IMR-90 (cell line): ENCODE measurements around the gene APOL2. TPM values are rescaled to one million over a fixed set of nuclear protein-coding genes. Genes with fewer than 3 reads are reported as not detected.

Source experiments
- ATAC-seq: fragments of 200-7000 bp; cut with Tn5 transposase; 2 replicates; pipeline ENCODE4 v1.9.1; 2020; ENCODE audit warnings: low read depth, mild to moderate bottlenecking, moderate library complexity
- BruUV-seq: library from RNA; stranded (reverse); fragments of 400-500 nt; replicated peaks from 2 replicates; lab custom pipeline; 2021; lab: Mats Ljungman, UMichigan
- CTCF ChIA-PET: fragments of 300-600 bp; formaldehyde crosslinking; extraction: SDS; loops from one replicate; lab custom pipeline; 2021; ENCODE audit warnings: antibody characterized with exemption; lab: Yijun Ruan, JAX
- POLR2A ChIA-PET: fragments of 300-600 bp; sonication (Branson Sonifier 250); formaldehyde crosslinking; loops from one replicate; lab custom pipeline; 2022; ENCODE audit warnings: antibody characterized with exemption; ENCODE audit not compliant: unreplicated experiment; lab: Charles Lee
- DNase-seq: peaks from one replicate; pipeline ENCODE4 v3.0.0; 2013
- H2AFZ ChIP-seq: replicated peaks from 2 replicates; pipeline ENCODE3; 2013; ENCODE audit warnings: low read length, mild to moderate bottlenecking; ENCODE audit not compliant: poor library complexity
- H2AK5ac ChIP-seq: 2 replicates; pipeline ENCODE4 v1.6.1; 2013; ENCODE audit warnings: low read depth, low read length, inconsistent platforms
- H2AK9ac ChIP-seq: replicated peaks from 2 replicates; pipeline ENCODE3; 2013; ENCODE audit warnings: mild to moderate bottlenecking, low read depth, low read length, moderate library complexity; ENCODE audit not compliant: poor library complexity
- H2BK120ac ChIP-seq: 2 replicates; pipeline ENCODE4 v1.6.1; 2013; ENCODE audit warnings: low read depth, low read length, inconsistent platforms
- H2BK15ac ChIP-seq: 3 replicates; pipeline ENCODE4 v1.6.1; 2013; ENCODE audit warnings: low read depth, low read length, inconsistent platforms
- H2BK20ac ChIP-seq: 2 replicates; pipeline ENCODE4 v1.6.1; 2013; ENCODE audit warnings: low read depth, mild to moderate bottlenecking, inconsistent platforms, low read length, moderate library complexity
- H2BK5ac ChIP-seq: 2 replicates; pipeline ENCODE4 v1.6.1; 2013; ENCODE audit warnings: mild to moderate bottlenecking, low read depth, low read length, inconsistent platforms; ENCODE audit not compliant: poor library complexity, severe bottlenecking
- H3K14ac ChIP-seq: replicated peaks from 2 replicates; pipeline ENCODE4 v1.6.1; 2013; ENCODE audit warnings: low read depth, low read length, inconsistent platforms
- H3K18ac ChIP-seq: 2 replicates; pipeline ENCODE4 v1.6.1; 2013; ENCODE audit warnings: low read depth, low read length, control low read depth
- H3K23ac ChIP-seq: 2 replicates; pipeline ENCODE4 v1.6.1; 2013; ENCODE audit warnings: low read depth, low read length, inconsistent platforms
- H3K27ac ChIP-seq: 2 replicates; pipeline ENCODE4 v1.5.1; 2013; ENCODE audit warnings: mild to moderate bottlenecking, control low read depth, low read length; ENCODE audit not compliant: insufficient read depth
- H3K27me3 ChIP-seq: 2 replicates; pipeline ENCODE4 v1.6.1; 2013; ENCODE audit warnings: low read length; ENCODE audit not compliant: control insufficient read depth, insufficient read depth
- H3K36me3 ChIP-seq: 2 replicates; pipeline ENCODE4 v1.6.1; 2013; ENCODE audit warnings: low read length, mixed read lengths; ENCODE audit not compliant: control insufficient read depth, insufficient read depth
- H3K4ac ChIP-seq: 2 replicates; pipeline ENCODE4 v1.6.1; 2013; ENCODE audit warnings: low read depth, low read length, inconsistent platforms
- H3K4me1 ChIP-seq: 2 replicates; pipeline ENCODE4 v1.6.1; 2013; ENCODE audit warnings: low read length, mixed read lengths; ENCODE audit not compliant: control insufficient read depth, insufficient read depth
- H3K4me2 ChIP-seq: 2 replicates; pipeline ENCODE4 v1.6.1; 2013; ENCODE audit warnings: low read depth, mild to moderate bottlenecking, control low read depth, low read length, moderate library complexity
- H3K4me3 ChIP-seq: 2 replicates; pipeline ENCODE4 v1.5.1; 2013; ENCODE audit warnings: low read depth, mild to moderate bottlenecking, control low read depth, low read length, moderate library complexity; ENCODE audit not compliant: insufficient read depth
- H3K56ac ChIP-seq: 2 replicates; pipeline ENCODE4 v1.6.1; 2013; ENCODE audit warnings: low read length, inconsistent platforms; ENCODE audit not compliant: insufficient read depth; ENCODE audit errors: extremely low read depth
- H3K79me1 ChIP-seq, 2 experiments: 2 replicates each; pipeline ENCODE4 v1.6.1; 2013; ENCODE audit warnings: low read length in 2 of 2, inconsistent platforms in 1 of 2, low read depth in 1 of 2
- H3K9ac ChIP-seq: 2 replicates; pipeline ENCODE4 v1.6.1; 2013; ENCODE audit warnings: low read depth, low read length, control low read depth
- H3K9me1 ChIP-seq: 2 replicates; pipeline ENCODE4 v1.6.1; 2013; ENCODE audit warnings: low read length, inconsistent platforms; ENCODE audit not compliant: insufficient read depth
- H3K9me3 ChIP-seq: 2 replicates; pipeline ENCODE4 v1.6.1; 2013; ENCODE audit warnings: low read length; ENCODE audit not compliant: control insufficient read depth, insufficient read depth
- H4K20me1 ChIP-seq: 2 replicates; pipeline ENCODE4 v1.6.1; 2013; ENCODE audit warnings: low read length, inconsistent platforms; ENCODE audit not compliant: insufficient read depth
- H4K5ac ChIP-seq: 2 replicates; pipeline ENCODE4 v1.6.1; 2013; ENCODE audit warnings: mild to moderate bottlenecking, low read depth, low read length, control low read depth
- H4K8ac ChIP-seq, 2 experiments: 2 replicates each; pipeline ENCODE4 v1.6.1; 2013; ENCODE audit warnings: low read depth in 2 of 2, low read length in 2 of 2, control low read depth in 1 of 2, inconsistent platforms in 1 of 2
- H4K91ac ChIP-seq: 2 replicates; pipeline ENCODE4 v1.6.1; 2013; ENCODE audit warnings: low read depth, low read length, inconsistent platforms; ENCODE audit not compliant: insufficient read depth
- CEBPB ChIP-seq: IDR thresholded peaks from 2 replicates; pipeline ENCODE4 v1.6.1; 2012; ENCODE audit warnings: low read depth, low read length, improper control_type of control experiment
- CHD1 ChIP-seq: IDR thresholded peaks from 2 replicates; pipeline ENCODE4 v1.6.1; 2012; ENCODE audit warnings: low read depth, low read length, improper control_type of control experiment
- FOS ChIP-seq: fragments of 150-350 bp; IDR thresholded peaks from 2 replicates; pipeline ENCODE4 v1.6.1; 2016; ENCODE audit warnings: low read depth, low read length
- MAZ ChIP-seq: IDR thresholded peaks from 2 replicates; pipeline ENCODE4 v1.6.1; 2012; ENCODE audit warnings: low read depth, mild to moderate bottlenecking, low read length, improper control_type of control experiment, moderate library complexity, borderline replicate concordance
- NFE2L2 ChIP-seq: fragments of 150-350 bp; IDR thresholded peaks from 2 replicates; pipeline ENCODE4 v1.6.1; 2016; ENCODE audit warnings: low read depth, mild to moderate bottlenecking, low read length
- POLR2A ChIP-seq: IDR thresholded peaks from 2 replicates; pipeline ENCODE4 v1.6.1; 2012; ENCODE audit warnings: mild to moderate bottlenecking, low read depth, low read length
- RCOR1 ChIP-seq: IDR thresholded peaks from 2 replicates; pipeline ENCODE4 v1.6.1; 2012; ENCODE audit warnings: mild to moderate bottlenecking, low read length, improper control_type of control experiment; ENCODE audit not compliant: insufficient replicate concordance
- RFX5 ChIP-seq: IDR thresholded peaks from 2 replicates; pipeline ENCODE4 v1.8.0; 2012; ENCODE audit warnings: low read depth, mild to moderate bottlenecking, low read length, moderate library complexity
- SMC3 ChIP-seq: fragments of 150-350 bp; IDR thresholded peaks from 2 replicates; pipeline ENCODE4 v1.6.1; 2016; ENCODE audit warnings: low read depth, mild to moderate bottlenecking, antibody characterized with exemption, low read length, moderate library complexity
- WGBS, 2 experiments: methylation state at CpG; one replicate each; pipeline versions ENCODE4 v1.1.5 to v1.1.7; 2013; ENCODE audit warnings: missing lambda C conversion rate in 2 of 2; ENCODE audit not compliant: insufficient read length in 1 of 2; ENCODE audit errors: extremely low coverage in 2 of 2; 5-methylcytosine and 5-hydroxymethylcytosine counted together
- dilution Hi-C: fragments of 300-500 bp; cut with HindIII; formaldehyde crosslinking; loops from one replicate; pipeline ENCODE4 v1.14.3; 2018; ENCODE audit warnings: low sequenced_read_pairs; ENCODE audit not compliant: unreplicated experiment
- in situ Hi-C: fragments of 300-500 bp; cut with MboI; formaldehyde crosslinking; loops from 3 replicates; pipeline ENCODE4 v1.14.3; 2019; ENCODE audit warnings: low sequenced_read_pairs, inconsistent platforms, mixed read lengths
- intact Hi-C: fragments of 100-400 bp; cut with micrococcal nuclease; formaldehyde crosslinking; loops from 2 replicates; pipeline ENCODE4 v1.10.0; 2022
- polyA plus RNA-seq, 3 experiments: library from polyadenylated mRNA; depleted of rRNA; stranded (reverse); fragments of >200 nt; gene quantifications; 2 replicates each; pipeline ENCODE4 v1.2.3, GENCODE V29; 2012; ENCODE audit warnings: low replicate concordance in 1 of 3
- total RNA-seq: library from RNA; depleted of rRNA; stranded (reverse); fragments of >200 nt; gene quantifications from 2 replicates; pipeline ENCODE4 v1.2.3, GENCODE V29; 2012

The APOL2 gene
- total and polyA plus RNA-seq, 2 of the 4 experiments (the other 2 are of a cell fraction): 13.1 to 57.5 TPM

- ChIA-PET CTCF (no interaction called here), POLR2A (no interaction called here)
- Histone ChIP-seq H3K4ac (no peak overlapping the region), H3K23ac (no peak overlapping the region), H2BK120ac (no peak overlapping the region), H4K91ac (no peak overlapping the region), H3K14ac (no peak overlapping the region), H3K9me3 (no peaks in the 10 kb centered on the region), H4K20me1 (peaks cover 90% of the 10 kb centered on the region), H2BK20ac (no peak overlapping the region), H3K79me1 (peaks cover 41 to 75% of the 10 kb centered on the region in 2 experiments), H3K56ac (no peak overlapping the region), H2AFZ (no peak overlapping the region), H3K4me1 (no peaks in the 10 kb centered on the region), H3K27ac (no peak overlapping the region), H2BK15ac (no peak overlapping the region), H3K27me3 (no peaks in the 10 kb centered on the region), H3K9me1 (no peaks in the 10 kb centered on the region), H3K4me3 (no peak overlapping the region), H2AK5ac (no peak overlapping the region), H4K8ac (no peak overlapping the region; a peak in 1 of 4 replicates), H2BK5ac (no peak overlapping the region), H3K4me2 (no peak overlapping the region), H4K5ac (no peak overlapping the region), H2AK9ac (no peak overlapping the region), H3K18ac (no peak overlapping the region), H3K9ac (no peak overlapping the region), H3K36me3 (peaks cover 90% of the 10 kb centered on the region)
- dilution Hi-C loops: no loop called here
- DNase-seq (no peak), ATAC-seq (no peak)
- TF ChIP-seq MAZ: no peak
- no peak for TF ChIP-seq CEBPB
- TF ChIP-seq SMC3: no peak
- TF ChIP-seq FOS: no peak
- TF ChIP-seq POLR2A: no peak
- no peak for TF ChIP-seq RCOR1
- no peak for TF ChIP-seq RFX5
- TF ChIP-seq NFE2L2: no peak
- no peak for TF ChIP-seq CHD1
- in situ Hi-C loops: no loop called here
- WGBS, 2 experiments: 87% methylated on average over 5 of the region's 12 CpGs; no CpG with 5 or more reads in 1 of the 2 experiments
- no TSS peak for BruUV-seq
- intact Hi-C loops: no loop called here
Measured at GRCh38 chr22:36285017-36285416, 45.7 kb upstream of the APOL2 start.
